Brain pericyte (primary cell): ENCODE measurements around the gene GALNTL6.
"Not testable (repeated sequence)": the region's sequence is repeated elsewhere in the genome, so short reads cannot be mapped to it uniquely, and the experiment has no call there.

ENCODE experiments used
- DNase-seq: peaks from one replicate; pipeline ENCODE4 v3.0.0-alpha.2; 2012; ENCODE audit warnings: low read depth, low spot score

Gene GALNTL6

DNA sequence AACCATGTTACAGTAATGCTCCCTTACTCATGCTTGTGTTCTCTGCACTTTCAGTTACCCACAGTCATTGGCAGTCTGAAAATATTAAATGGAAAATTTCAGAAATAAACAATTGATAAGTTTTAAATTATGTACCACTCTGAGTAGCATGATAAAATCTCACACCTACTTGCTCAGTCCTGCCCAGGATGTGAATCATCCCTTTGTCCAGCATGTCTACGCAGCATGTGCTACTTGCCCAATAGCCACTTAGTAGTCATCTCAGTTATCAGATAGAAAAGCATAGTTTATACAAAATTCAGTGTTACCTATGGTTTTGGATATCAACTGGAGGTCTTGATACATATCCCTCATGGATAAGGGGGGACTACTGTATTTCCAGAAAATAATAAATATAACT lies 577.1 kb downstream of the GALNTL6 start:
- DNase-seq: no peak

DNA sequence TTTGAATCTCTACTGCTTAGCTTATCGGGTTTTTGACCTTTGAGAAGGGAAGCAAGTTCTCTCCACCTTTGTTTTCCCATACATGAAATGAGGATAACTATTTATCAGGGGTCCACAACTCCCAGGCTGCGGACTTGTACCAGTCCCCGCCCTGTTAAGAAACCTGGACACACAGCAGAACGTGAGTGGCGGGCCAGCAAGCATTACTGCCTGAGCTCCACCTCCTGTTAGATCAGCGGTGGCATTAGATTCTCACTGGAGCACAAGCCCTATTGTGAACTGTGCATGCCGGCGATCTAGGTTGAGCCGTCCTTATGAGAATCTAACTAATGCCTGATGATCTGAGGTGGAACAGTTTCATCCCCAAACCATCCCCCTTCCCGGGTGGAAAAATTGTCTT lies 579.5 kb downstream of the GALNTL6 start:
- no peak for DNase-seq

DNA sequence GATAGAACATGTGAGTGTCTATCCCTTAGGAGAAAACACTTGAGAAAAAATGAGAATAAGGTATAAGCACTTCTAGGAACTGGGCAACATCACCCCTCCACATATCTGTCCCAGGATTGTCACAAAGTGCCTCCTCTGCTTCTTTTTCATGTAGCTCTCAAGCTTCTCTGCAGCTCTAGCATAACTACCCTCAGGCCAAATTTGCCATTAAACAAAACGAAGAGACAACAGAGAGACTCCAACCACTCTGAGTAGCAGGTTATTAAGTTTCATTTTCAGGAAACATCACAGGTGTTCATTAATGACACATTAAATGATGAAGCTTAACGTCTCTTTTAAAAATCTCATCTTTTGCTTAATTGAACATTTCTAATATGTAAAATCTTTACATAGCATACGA lies 580.0 kb downstream of the GALNTL6 start:
- DNase-seq: no peak

DNA sequence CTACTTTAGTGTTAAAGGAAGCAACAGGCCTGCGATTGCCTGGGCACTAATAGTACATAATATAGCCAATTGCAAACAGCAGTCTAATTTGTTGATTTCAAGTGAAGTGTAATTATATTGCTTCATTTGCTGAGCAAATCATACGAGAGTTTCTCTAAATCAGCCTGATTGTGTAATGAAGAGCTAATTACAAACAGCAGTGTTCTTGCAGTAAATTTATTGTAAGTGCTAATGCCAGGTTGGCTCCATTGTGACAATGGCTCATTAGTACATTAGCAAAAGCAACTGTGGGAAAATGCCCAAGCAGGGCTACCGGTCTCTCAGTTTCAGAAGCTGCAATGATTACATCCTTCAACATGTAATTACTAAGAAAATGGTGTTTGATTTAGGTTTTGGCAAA lies 591.5 kb downstream of the GALNTL6 start:
- DNase-seq: no peak

DNA sequence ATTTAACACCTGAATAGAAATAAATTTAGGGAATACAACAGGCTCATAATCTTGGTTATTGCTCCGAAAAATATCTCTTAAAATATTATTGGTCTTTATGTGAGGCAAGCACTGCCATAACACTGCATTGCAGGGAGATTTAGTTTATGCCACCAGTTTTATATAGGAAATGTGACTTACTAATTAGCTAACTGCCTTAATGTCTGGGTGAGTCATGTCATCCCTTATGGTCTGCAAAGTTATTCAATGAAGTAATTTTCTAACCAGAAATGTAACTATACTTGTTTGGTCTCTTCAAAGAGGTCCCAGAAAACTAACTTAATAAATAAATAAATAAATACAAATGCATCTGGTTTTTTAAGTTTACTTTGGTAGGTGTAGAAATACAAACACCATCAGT lies 597.2 kb downstream of the GALNTL6 start:
- DNase-seq: no peak

DNA sequence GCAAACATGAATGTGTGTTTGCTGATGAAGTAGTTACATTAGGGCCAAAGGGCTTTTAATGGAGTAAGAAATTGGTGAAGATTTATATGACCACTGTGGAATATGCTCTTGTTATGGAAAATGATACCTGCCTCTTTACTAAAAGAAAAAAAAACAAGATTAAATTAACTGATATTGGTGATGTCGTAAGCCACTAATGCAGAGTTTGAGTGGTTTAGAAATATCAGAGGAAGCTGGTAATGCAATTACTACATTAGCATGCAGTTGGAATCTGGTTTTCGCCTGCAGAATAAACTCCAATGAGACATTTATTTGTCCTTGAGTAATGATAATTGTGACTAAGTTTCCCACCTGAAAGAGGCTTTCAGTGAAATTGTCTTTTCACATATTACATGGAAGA lies 597.9 kb downstream of the GALNTL6 start:
- no peak for DNase-seq

DNA sequence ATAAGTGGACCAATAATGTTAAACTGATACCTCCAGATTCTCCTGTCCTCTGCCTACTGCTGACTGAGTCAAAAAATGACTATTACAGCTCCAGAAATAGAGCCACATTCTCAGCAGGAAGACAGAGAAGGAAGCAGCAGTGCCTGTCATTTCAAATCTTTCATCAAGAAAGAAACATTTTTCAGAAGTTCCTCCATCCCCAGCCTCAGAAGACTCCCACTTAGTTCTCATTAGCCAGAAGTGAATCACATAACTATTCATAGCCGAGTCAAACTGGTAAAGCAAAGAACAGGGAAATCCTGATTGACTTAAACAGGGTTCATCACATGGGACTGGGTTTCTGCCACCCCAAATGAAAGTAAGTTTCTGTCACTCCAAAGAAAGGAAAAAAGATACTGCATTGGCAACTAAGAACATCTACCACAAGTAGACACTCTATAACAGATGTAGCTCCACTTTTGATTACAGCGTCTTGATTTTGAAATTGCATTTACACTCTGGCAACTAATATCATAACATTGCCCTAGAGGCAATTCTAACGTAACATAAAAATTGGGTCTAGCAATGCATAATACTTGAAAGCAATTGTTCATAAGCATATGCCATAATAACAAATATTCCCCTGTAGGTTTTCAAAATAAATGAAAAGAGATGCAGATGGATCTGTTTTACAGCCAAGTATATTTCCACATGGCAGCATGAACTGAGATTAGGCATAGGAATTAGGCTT lies 599.8 kb downstream of the GALNTL6 start:
- no peak for DNase-seq

DNA sequence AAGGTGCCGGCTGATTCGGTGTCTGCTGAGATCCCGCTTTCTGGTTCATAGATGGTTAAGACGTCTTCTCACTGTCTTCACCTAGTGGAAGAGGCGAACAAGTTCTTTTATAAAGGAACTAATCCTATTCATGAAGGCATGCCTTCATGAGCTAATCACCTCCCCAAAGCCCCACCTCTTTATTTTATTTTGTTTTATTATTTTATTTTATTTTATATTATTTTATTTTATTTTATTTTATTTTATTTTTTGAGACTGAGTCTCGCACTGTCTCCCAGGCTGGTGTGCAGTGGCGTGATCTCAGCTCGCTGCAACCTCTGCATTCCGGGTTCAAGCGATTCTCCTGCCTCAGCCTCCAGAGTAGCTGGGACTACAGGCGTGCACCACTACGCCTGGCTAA lies 615.8 kb downstream of the GALNTL6 start:
- not testable (repeated sequence) for DNase-seq

DNA sequence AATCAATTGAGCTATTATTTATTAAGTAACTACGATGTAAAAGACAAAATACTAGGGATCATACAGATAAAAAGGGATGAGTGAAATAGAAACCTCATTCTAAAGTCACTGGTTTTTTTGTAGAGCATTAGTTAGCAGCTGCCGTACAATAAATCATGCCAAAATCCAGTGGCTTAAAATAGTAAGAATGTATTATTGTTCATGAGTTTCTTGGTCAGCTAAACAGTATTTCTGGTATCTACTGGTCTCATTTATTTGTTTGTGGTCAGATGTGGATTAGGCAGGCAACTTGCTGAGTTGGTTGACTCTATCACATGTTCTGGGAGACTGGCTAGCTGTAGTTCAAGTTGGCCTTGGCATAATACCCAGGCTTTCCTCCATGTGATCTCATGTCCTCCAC lies 667.3 kb downstream of the GALNTL6 start:
- DNase-seq: no peak

DNA sequence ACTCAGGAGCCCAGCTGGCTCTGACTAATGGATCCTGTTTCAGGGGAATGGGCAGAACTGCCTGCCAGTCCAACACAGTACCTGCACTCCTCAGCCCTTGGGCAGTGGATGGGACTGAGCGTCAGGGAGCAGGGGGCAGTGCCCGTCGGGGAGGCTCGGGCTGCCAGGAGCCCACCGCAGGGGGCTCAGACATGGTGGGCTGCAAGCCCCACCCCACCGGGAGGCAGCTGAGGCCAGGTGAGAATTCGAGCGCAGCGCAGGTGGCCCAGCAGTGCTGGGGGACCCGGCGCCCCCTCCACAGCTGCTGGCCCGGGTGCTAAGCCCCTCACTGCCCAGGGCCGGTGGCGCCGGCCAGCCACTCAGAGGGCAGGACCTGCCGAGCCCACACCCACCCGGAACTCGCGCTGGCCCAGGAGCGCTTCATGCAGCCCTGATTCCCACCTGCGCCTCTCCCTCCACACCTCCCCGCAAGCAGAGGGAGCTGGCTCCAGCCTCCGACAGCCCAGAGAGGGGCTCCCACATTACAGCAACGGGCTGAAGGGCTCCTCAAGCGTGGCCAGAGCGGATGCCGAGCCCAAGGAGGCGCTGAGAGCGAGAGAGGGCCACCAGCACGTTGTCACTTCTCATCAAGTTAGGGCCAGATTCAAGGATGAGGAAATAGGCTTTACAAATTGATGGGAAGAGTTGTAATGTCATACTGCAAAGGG lies 668.8 kb downstream of the GALNTL6 start:
- DNase-seq: no peak

DNA sequence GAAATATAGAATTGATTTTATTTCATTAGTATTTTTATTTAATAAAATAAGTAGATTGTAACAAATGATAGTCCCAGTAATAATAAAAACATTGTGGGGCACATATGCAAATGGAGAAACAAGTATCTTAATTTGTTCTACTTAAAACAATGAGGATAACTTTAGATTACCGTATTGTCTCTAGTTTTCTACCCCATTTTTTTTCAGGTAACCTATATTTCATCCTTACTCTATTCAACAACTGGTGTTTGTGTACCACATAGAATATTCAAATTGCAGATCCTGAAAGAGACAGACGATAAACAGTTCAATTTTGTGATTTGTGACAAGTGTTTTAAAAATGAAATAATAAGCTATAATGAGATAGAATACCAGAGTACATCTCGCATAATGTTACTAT lies 671.8 kb downstream of the GALNTL6 start:
- DNase-seq: no peak

DNA sequence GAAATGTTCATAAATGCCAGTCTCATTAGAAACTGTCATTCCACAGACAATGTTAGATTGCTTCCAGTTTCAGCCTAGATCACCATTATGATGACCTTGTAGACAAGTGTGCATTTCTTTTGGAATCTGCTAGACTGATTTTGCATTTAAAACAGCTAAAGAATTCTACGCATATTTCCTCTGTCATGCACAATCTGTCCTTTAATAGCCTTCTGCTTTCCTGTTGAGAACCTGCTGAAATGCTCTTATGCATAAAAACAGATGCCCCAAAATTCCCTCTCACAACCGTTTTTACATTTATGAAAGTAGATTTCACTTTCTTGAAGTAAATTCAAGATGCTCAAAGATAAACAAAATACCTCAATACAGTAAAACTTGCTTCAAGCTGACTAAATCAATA lies 673.3 kb downstream of the GALNTL6 start:
- DNase-seq: no peak

DNA sequence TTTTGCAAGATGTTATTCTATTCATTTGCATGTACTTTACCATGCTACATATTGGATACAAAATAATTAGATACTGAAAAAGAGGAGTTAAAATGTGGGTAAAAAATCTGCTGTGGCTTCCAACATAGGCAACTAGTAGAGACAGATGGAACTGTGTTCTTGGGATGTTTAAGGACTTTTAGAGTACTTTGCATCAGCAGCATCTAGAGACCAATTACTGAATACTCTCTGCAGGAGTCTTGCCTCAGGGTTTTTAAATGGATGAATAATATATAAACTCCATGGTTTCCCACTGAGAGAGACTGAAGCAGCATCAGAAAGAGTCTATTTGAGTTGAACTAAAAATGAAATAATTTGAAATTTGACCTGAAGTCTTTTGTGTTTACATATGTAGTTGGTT lies 676.7 kb downstream of the GALNTL6 start:
- no peak for DNase-seq

DNA sequence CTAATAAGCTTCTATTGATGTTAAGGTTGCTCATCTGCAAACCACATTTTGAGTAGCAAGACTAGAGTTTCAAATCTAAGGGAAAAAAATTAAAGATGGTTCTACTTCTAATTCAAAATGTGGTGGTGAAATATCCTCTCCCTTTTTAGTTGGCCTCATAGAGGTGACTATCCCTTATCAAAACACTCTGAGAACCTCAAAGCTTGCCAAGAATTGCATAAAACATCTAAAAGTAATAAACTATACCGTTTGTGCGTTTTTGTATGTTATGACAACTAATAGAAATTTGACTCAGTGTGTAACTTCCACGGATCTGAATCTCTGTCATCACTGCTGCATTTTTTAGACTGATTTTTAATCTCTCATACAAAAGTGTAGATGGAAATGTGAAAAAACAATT lies 682.6 kb downstream of the GALNTL6 start:
- no peak for DNase-seq

DNA sequence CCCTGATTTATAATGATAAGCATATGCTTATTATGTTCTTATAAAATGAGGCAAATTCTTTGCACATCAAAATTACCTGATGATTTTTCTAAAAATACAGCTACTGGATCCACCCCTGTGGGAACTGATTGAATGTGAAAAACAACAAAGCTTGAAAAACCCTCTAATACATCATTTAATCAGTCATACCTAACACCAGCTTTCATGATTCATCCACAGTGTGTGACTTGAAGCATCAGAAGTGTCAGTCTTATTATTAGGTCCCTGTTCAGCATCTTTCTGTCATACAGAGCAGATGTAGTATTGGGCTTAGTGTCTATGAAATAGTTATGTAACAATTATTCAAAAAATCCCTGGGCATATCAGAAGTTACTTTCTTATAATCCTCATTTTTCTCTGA lies 684.1 kb downstream of the GALNTL6 start:
- DNase-seq: no peak

DNA sequence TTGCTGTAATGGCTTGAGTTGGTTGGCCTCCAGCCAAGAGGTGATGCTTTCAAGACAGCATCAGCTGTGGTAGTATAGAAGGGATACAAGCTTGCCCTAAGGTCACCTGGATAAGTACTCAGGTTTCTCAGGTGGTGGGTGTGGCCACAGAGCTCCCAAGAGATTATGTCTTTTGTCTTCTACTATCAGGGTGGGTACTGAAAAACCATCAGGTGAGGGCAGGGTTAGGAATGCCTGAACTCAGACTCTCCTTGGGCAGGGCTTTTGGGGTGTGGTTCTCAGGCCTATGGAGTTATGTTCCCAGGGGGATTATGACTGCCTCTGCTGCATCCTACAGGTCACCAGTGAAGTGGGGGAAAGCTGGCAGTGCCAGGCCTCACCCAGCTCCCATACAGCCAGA lies 700.8 kb downstream of the GALNTL6 start:
- DNase-seq: no peak

DNA sequence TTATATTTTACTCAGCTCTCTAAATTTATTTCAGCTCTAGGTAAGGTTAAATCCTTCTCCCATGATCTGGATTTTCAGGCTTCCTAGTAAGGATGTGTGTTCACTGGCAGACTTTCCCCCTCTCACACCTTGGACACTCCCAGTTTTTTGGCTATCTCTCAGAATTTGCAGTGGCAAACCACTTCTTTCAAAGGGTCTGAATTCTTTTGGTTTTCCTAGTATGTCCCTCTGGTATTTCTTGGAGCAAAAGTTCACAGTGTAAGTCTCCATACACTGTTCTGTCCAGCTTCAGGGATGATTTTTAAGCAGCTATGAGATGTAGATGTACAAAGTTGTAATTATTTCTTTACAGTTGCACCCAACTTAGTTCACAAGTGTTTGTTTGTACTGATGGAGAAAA lies 701.6 kb downstream of the GALNTL6 start:
- DNase-seq: no peak

DNA sequence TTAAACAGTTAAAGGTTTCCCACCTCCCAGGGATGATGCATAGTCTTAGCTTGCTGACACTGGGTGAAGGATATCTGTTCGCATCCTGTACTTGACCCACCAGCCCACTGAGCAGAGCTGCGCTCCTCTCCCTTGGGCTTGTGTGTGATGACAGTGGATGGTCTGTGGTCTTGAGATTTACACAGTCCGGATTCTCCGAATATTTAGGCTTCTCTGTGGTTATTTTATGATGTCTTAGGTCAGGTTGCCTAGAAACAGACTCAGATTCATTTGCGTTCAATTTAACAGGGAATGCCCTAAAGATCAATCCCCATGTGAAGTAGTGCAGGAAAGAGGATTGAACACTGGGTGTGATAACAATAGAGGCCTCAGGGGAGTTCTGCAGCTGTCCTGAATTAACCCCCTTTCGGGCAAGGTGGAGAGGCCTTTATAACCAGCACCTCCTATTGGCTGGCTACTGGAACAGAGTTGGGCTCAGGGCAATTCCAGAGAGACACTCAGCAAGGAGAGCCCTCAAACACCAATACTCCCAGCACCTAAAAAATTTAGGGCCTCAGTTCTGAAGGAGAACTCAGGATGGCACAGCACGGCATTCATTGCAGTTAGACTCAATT lies 702.2 kb downstream of the GALNTL6 start:
- no peak for DNase-seq

DNA sequence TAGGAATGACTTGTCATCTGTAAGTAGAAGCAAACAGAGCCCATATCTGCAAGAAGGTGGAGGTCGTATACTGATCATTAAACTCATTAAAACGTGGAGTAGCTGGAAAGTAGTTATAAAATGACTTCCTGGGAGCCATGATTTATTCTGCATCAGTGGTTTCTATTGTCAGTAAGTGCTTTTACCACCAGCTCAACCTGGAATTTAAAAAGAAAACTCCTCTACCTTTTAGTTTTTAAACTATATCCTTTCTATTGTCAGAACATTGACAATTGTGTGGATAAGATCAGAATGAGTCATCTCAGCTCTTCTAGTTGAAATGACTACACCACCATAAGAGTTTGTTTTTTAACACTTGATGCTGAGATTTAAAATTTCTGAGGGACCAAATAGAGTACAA lies 704.2 kb downstream of the GALNTL6 start:
- no peak for DNase-seq

DNA sequence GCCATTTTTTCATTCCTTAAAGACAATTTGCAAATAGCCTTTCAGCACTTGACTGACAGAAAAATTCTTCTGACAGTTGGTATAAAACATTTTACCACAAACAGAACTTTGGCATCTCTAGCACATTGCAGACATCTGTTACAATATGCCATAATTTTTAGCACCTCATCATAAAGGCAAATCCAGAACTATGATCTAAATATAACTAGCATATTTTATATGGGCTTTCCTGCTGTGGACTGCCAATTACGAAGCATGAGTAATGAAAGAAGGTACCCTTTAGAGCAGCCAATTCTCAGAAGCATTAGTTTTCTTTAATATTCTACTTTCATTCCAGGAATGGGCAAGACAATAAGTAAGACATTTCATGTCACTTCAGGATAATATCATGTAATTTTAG lies 708.0 kb downstream of the GALNTL6 start:
- no peak for DNase-seq

DNA sequence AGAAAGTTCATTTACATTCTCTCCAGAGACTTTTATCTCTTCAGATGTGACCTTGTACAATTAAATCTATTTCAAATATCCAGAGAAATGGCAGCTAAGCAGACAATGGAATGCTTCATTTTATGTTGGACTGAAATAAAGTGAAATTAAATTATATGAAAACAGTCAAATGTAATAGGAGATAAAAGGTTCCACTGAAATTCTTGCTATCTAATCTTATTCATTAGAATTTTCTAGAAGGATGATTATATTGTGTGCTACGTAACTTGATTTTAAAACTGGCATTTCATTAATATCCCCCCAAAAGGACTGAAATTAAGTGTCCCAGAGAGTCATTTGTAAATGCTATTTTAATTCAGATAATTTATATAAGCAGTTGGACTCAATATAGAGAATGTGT lies 708.5 kb downstream of the GALNTL6 start:
- no peak for DNase-seq

DNA sequence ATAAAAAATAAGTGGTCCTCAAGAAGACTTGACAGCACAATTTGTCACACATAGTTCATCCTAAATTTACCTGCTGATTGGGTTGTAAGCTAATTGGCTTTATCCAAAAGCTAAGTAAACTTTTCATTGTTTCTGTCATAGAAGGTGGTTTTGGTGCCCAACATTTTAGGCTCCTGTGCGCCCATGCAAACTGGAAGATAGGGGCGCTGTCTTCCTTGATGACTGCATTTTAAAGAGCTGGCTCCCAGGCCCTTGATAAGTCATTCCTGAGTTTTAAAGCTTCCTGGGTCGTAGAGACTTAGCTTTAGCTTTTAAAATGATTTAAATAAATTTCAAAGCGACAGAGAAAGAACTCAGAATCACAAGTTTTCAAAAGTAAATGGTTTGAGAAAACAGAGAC lies 730.0 kb downstream of the GALNTL6 start:
- no peak for DNase-seq

DNA sequence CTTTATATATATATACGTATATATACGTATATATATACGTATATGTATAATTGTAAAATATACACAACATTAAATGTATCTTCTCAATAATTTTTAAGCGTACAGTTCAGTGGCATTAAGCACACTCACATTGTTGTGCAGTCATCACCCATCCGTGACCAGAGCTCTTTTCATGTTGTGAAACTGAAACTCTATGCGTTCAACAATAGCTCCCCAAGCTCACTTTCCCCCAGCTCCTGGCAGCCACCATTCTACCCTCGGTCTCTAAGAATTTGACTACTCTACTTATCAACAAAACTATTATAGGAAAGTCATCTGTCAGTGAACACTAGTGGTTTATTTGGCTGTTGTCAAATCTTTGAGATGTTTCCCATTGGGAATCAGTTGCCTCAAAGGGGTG lies 733.6 kb downstream of the GALNTL6 start:
- no peak for DNase-seq
